Epithelial cell of proximal tubule (primary cell): ENCODE data around the gene SUMO4. TPM values are rescaled to one million over a fixed set of nuclear protein-coding genes. Genes with fewer than 3 reads are reported as not detected.

Experiments
- DNase-seq: peaks from one replicate; pipeline ENCODE4 v3.0.0-alpha.2; 2011; ENCODE audit warnings: low read depth
- H3K4me3 ChIP-seq: 2 replicates; pipeline ENCODE4 v1.5.1; 2011; ENCODE audit warnings: low read depth, mild to moderate bottlenecking, low read length
- total RNA-seq: library from RNA; depleted of rRNA; stranded (reverse); fragments of >200 nt; gene quantifications from 2 replicates; pipeline ENCODE4 v1.2.3, GENCODE V29; 2015
- TF ChIP-seq, protein P1 (sequence below): conservative IDR thresholded peaks from 2 replicates; pipeline ENCODE4 v1.5.1; 2012; ENCODE audit warnings: low read depth, mild to moderate bottlenecking, low read length

SUMO4 gene
- total RNA-seq, 1 donor from 2014 or later, result not detected

DNA sequence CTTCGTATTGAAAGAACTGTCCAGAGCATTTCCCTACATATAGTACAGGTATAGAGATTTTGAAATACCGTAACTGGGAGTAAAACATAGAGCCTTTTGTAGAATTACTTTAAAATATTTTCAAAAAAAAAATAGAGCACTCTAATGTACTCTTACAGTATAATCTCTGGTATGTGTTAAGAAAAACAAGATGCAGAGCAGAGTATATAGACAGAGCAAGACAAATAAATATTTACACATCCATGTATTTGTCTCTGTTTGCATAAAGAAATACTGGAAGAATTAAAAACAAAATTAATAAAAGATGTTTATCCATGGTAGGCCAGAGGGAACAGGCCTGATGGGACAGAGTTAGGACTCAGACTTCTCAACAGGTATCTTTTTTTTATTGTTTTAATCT lies 28.0 kb upstream of the SUMO4 start:
- TF ChIP-seq, protein P1, sequence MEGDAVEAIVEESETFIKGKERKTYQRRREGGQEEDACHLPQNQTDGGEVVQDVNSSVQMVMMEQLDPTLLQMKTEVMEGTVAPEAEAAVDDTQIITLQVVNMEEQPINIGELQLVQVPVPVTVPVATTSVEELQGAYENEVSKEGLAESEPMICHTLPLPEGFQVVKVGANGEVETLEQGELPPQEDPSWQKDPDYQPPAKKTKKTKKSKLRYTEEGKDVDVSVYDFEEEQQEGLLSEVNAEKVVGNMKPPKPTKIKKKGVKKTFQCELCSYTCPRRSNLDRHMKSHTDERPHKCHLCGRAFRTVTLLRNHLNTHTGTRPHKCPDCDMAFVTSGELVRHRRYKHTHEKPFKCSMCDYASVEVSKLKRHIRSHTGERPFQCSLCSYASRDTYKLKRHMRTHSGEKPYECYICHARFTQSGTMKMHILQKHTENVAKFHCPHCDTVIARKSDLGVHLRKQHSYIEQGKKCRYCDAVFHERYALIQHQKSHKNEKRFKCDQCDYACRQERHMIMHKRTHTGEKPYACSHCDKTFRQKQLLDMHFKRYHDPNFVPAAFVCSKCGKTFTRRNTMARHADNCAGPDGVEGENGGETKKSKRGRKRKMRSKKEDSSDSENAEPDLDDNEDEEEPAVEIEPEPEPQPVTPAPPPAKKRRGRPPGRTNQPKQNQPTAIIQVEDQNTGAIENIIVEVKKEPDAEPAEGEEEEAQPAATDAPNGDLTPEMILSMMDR, result no peak
- no peak for DNase-seq
- H3K4me3 ChIP-seq, result no peak overlapping the region

DNA sequence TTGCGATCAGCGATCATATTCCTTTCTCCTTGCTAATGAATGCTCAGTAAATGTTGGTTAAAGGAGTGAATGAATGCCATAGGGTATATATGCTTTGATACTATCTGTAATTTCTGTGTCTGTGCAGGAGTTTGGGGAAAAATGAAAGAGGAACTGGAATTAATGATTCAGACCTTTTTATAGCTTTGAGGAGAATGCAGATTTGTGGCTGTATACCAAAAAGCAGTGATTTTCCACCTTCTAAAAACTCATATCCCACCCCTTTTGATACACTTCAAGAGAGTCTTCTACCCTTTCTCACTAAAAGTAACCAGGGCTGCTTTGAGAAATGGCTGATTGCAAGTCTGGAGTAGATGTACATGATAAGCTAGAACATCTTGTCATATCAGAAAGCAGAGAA lies 26.6 kb upstream of the SUMO4 start:
- no peak overlapping the region for H3K4me3 ChIP-seq
- TF ChIP-seq, protein P1, result no peak
- no peak for DNase-seq

DNA sequence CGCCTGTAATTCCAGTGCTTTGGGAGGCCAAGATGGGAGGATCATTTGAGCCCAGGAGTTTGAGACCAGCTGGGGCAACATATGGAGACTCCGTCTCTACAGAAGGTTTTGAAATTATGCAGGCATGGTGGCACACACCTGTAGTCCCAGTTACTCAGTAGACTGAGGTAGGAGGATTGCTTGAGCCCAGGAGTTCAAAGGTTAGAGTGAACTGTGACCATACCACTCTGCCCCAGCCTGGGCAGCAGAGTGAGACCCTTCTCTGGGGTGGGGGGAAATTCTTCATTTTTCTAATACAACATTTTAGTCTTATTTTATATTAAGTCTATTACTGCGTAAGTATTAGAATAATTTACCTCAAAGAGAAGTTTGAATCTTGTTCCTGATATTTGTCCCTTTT lies 20.1 kb upstream of the SUMO4 start:
- TF ChIP-seq, protein P1, result no peak
- DNase-seq, result no peak
- H3K4me3 ChIP-seq, result no peak overlapping the region

GRCh38 chr6:149380523-149380922 lies 19.5 kb upstream of the SUMO4 start:
- no peak for DNase-seq
- no peak overlapping the region for H3K4me3 ChIP-seq
- TF ChIP-seq, protein P1, result no peak

GRCh38 chr6:149383371-149383770 lies 16.7 kb upstream of the SUMO4 start:
- no peak for DNase-seq
- TF ChIP-seq, protein P1, result no peak
- no peak overlapping the region for H3K4me3 ChIP-seq

DNA sequence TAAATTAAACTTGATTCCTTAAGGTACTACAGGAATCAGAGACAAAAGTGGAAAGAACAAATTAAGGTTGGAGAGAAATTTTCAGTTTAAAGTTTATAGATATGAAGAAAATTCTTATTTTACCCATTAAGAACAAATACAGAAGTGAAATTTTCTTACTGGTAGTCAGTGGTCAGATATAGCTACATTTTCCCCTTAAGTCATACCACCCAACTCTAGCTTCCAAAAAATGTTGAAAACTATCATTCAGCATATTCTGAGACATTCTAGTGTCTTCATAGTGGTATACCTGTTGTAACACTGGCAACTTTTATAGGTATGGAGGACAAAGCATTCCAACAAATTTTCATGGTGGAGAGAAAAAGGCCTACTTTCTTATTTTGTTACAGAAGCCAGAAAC lies 15.6 kb upstream of the SUMO4 start:
- TF ChIP-seq, protein P1, result no peak
- DNase-seq, result no peak
- H3K4me3 ChIP-seq, result no peak overlapping the region

GRCh38 chr6:149385998-149386646 lies 13.9 kb upstream of the SUMO4 start:
- TF ChIP-seq, protein P1, result no peak
- DNase-seq, result no peak
- no peak overlapping the region for H3K4me3 ChIP-seq
